H54 (cell line): ENCODE measurements around the gene SPATA2.
A peak's percentile ranks its signal among the peaks of the same experiment; 100 is the strongest.
"Not testable (repeated sequence)": the region's sequence is repeated elsewhere in the genome, so short reads cannot be mapped to it uniquely, and the experiment has no call there.

Source experiments
- DNase-seq: peaks from one replicate; pipeline ENCODE4 v3.0.0; 2011; ENCODE audit warnings: low spot score, mixed read lengths; ENCODE audit not compliant: insufficient read length
- FAIRE-seq: peaks from 3 replicates; lab custom pipeline; 2011; peaks lifted over from hg19 to GRCh38; lab: Jason Lieb, UNC
- POLR2A ChIP-seq: IDR thresholded peaks from 2 replicates; pipeline ENCODE4 v1.6.1; 2011; ENCODE audit warnings: low read depth, mild to moderate bottlenecking, low read length

Gene SPATA2

GRCh38 chr20:49915380-49916145, at the start of gene SPATA2:
Gene SPATA2, minus strand, starts transcription at chr20:49915529. Its CDS starts 7,039 bp downstream, at chr20:49908490.
- DNase-seq (peak; percentile 95), FAIRE-seq (no peak)
- TF ChIP-seq POLR2A = peak; percentile 58

- no peak for TF ChIP-seq POLR2A
- DNase-seq (no peak), FAIRE-seq (no peak)
Observed at GRCh38 chr20:49961413-49961812, 46.1 kb upstream of the SPATA2 start.

GRCh38 chr20:49957089-49957938, 42.0 kb upstream of the SPATA2 start:
- not testable (repeated sequence) for FAIRE-seq, DNase-seq

- DNase-seq (no peak), FAIRE-seq (no peak)
- no peak for TF ChIP-seq POLR2A
Observed at GRCh38 chr20:49956689-49957088, 41.4 kb upstream of the SPATA2 start.

- not testable (repeated sequence) for FAIRE-seq
Observed at GRCh38 chr20:49955830-49956396, 40.6 kb upstream of the SPATA2 start.

GRCh38 chr20:49955167-49955566, 39.8 kb upstream of the SPATA2 start:
- FAIRE-seq (no peak), DNase-seq (no peak)
- no peak for TF ChIP-seq POLR2A

More at GRCh38 chr20:49955830-49956396, 40.6 kb upstream of the SPATA2 start:
- DNase-seq = not testable (repeated sequence)

- no peak for TF ChIP-seq POLR2A
- no peak for FAIRE-seq
- DNase-seq = no peak
Observed at GRCh38 chr20:49951151-49951550, 35.8 kb upstream of the SPATA2 start.

GRCh38 chr20:49948809-49949507, 33.6 kb upstream of the SPATA2 start:
- no peak for TF ChIP-seq POLR2A
- FAIRE-seq (peak; percentile 33), DNase-seq (peak; percentile 76)

- DNase-seq (no peak), FAIRE-seq (no peak)
- no peak for TF ChIP-seq POLR2A
Observed at GRCh38 chr20:49948178-49948577, 32.8 kb upstream of the SPATA2 start.

GRCh38 chr20:49945701-49946477, 30.6 kb upstream of the SPATA2 start:
- FAIRE-seq = no peak

GRCh38 chr20:49945306-49945700, 30.0 kb upstream of the SPATA2 start:
- FAIRE-seq (no peak), DNase-seq (no peak)
- no peak for TF ChIP-seq POLR2A

More at GRCh38 chr20:49945701-49946477, 30.6 kb upstream of the SPATA2 start:
- TF ChIP-seq POLR2A = no peak
- no peak for DNase-seq

- no peak for DNase-seq
- no peak for TF ChIP-seq POLR2A
- FAIRE-seq = no peak
Observed at GRCh38 chr20:49942942-49943341, 27.6 kb upstream of the SPATA2 start.

- no peak for DNase-seq
- no peak for FAIRE-seq
- TF ChIP-seq POLR2A = no peak
Observed at GRCh38 chr20:49942303-49942702, 27.0 kb upstream of the SPATA2 start.
